K562 (cell line): ENCODE data around the gene TOMM40L. TPM values are rescaled to one million over a fixed set of nuclear protein-coding genes. Genes with fewer than 3 reads are reported as not detected.

Experiments used
- CBX5 ChIP-seq: IDR thresholded peaks from 2 replicates; pipeline ENCODE4 v1.6.1; 2014; ENCODE audit warnings: low read depth, borderline replicate concordance
- DMBX1 ChIP-seq: fragments of 250-450 bp; sonication (Bioruptor Pico); IDR thresholded peaks from 2 replicates; pipeline ENCODE4 v1.8.0; 2022; ENCODE audit warnings: inconsistent platforms, mild to moderate bottlenecking, moderate library complexity, borderline replicate concordance
- E4F1 ChIP-seq: fragments of 250-450 bp; sonication (Bioruptor Pico); IDR thresholded peaks from 2 replicates; pipeline ENCODE4 v1.5.0; 2021; ENCODE audit warnings: mild to moderate bottlenecking, borderline replicate concordance
- IRF1 ChIP-seq: sonication (generic); formaldehyde crosslinking; IDR thresholded peaks from 2 replicates; pipeline ENCODE4 v1.8.0; 2022; ENCODE audit warnings: missing genetic modification reagents, mild to moderate bottlenecking, borderline replicate concordance
- KDM4B ChIP-seq, 2 experiments: fragments of 450-650 bp in 1 of 2; sonication (generic) in 1 of 2; IDR thresholded peaks; 2 replicates each; pipeline ENCODE4 v1.6.1; 2016 to 2017; ENCODE audit warnings: borderline replicate concordance in 2 of 2, antibody characterized with exemption in 1 of 2, low read depth in 1 of 2, mild to moderate bottlenecking in 1 of 2
- MLX ChIP-seq, 2 experiments: fragments of 450-650 bp in 1 of 2; sonication (generic) in 1 of 2; formaldehyde crosslinking; conservative IDR thresholded peaks; 2 replicates each; pipeline versions ENCODE4 v1.4.0 to v1.8.1; 2020 to 2022; ENCODE audit warnings: mild to moderate bottlenecking in 1 of 2, missing genetic modification reagents in 1 of 2
- NEUROD1 ChIP-seq: fragments of 150-350 bp; IDR thresholded peaks from 2 replicates; pipeline ENCODE4 v1.6.1; 2014; ENCODE audit warnings: borderline replicate concordance, low read length, low read depth; ENCODE audit not compliant: partially characterized antibody
- POLR2A ChIP-seq: fragments of 450-650 bp; conservative IDR thresholded peaks from 2 replicates; pipeline ENCODE4 v1.6.1; 2016
- POLR3G ChIP-seq: IDR thresholded peaks from 2 replicates; pipeline ENCODE4 v1.6.1; 2011; ENCODE audit not compliant: insufficient read length, insufficient replicate concordance; ENCODE audit errors: extremely low read depth
- PREB ChIP-seq: sonication (generic); formaldehyde crosslinking; IDR thresholded peaks from 2 replicates; pipeline ENCODE4 v1.8.1; 2023; ENCODE audit warnings: mild to moderate bottlenecking, missing genetic modification reagents
- RBBP5 ChIP-seq: fragments of 200-600 bp; sonication (generic); IDR thresholded peaks from 2 replicates; pipeline ENCODE4 v1.6.1; 2012; ENCODE audit warnings: borderline replicate concordance, mild to moderate bottlenecking, low read length, control low read depth, inconsistent platforms; ENCODE audit not compliant: insufficient read depth, poor library complexity, severe bottlenecking
- RBM15 ChIP-seq: fragments of 200-400 bp; formaldehyde crosslinking; IDR thresholded peaks from 2 replicates; pipeline ENCODE4 v1.6.1; 2018; ENCODE audit warnings: mild to moderate bottlenecking, low read length, moderate library complexity; ENCODE audit not compliant: insufficient read depth
- SOX6 ChIP-seq: fragments of 450-650 bp; IDR thresholded peaks from 2 replicates; pipeline ENCODE4 v1.6.1; 2014; ENCODE audit warnings: mild to moderate bottlenecking
- SPI1 ChIP-seq: IDR thresholded peaks from 2 replicates; pipeline ENCODE4 v1.6.1; 2011; ENCODE audit warnings: low read depth, low read length, control low read depth, borderline replicate concordance
- TAF15 ChIP-seq: fragments of 200-400 bp; formaldehyde crosslinking; IDR thresholded peaks from 2 replicates; pipeline ENCODE4 v1.6.1; 2017; ENCODE audit warnings: mild to moderate bottlenecking, low read depth, low read length, moderate library complexity
- XRCC3 ChIP-seq: fragments of 450-650 bp; IDR thresholded peaks from 2 replicates; pipeline ENCODE4 v1.6.1; 2017; ENCODE audit warnings: mild to moderate bottlenecking, moderate library complexity
- ZC3H4 ChIP-seq: sonication (generic); formaldehyde crosslinking; IDR thresholded peaks from 2 replicates; pipeline ENCODE4 v1.9.0; 2021; ENCODE audit warnings: missing genetic modification reagents, borderline replicate concordance
- ZNF592 ChIP-seq: fragments of 450-650 bp; IDR thresholded peaks from 2 replicates; pipeline ENCODE4 v1.6.1; 2017; ENCODE audit warnings: antibody characterized with exemption, mild to moderate bottlenecking
- polyA plus RNA-seq, 8 experiments: library from polyadenylated mRNA; depleted of rRNA in 4 of 8; stranded (reverse) in 5 of 8; unstranded in 3 of 8; fragments of >200 nt; fragmentation: Nextera tagmentation in 2 of 8; fragmentation: Illumina TruSeq in 1 of 8; extraction: Ambion mirVana in 2 of 8; extraction: Trizol in 1 of 8; gene quantifications; 2 replicates each; pipeline versions ENCODE4 v1.2.1 to v1.2.3, GENCODE V29; 2011 to 2014; ENCODE audit warnings: inconsistent platforms in 1 of 8, missing spikeins in 1 of 8
- total RNA-seq, 7 experiments: library from RNA; depleted of rRNA in 6 of 7; stranded (reverse); fragments of >200 nt in 6 of 7; fragmentation: Illumina TruSeq in 2 of 7; extraction: Trizol in 2 of 7; gene quantifications; 2 replicates each; pipeline versions ENCODE4 v1.2.1 to v1.2.3, GENCODE V29; 2011 to 2021; ENCODE audit warnings: low replicate concordance in 1 of 7

TOMM40L gene
- total and polyA plus RNA-seq, 9 of the 15 experiments (the other 6 are each of a cell fraction or from before 2014, with no cell fraction given): 9.6 to 33.6 (median 25.2) TPM

- TF ChIP-seq PREB (CRISPR knock-in tag) (no peak), NEUROD1 (peak; percentile 22), POLR2A (no peak), DMBX1 (no peak), KDM4B (IDR thresholded peaks at IDR 0.05; ENCODE audit: borderline replicate concordance in 2 of 2, low read depth in 1 of 2) (no peak), MLX (CRISPR knock-in tag; conservative IDR thresholded peaks at IDR 0.05) (no peak), SOX6 (no peak), ZC3H4 (CRISPR knock-in tag) (no peak), ZNF592 (peak; percentile 37; the same call in 1 of the 2 replicates), CBX5 (no peak), SPI1 (peak; percentile 100), TAF15 (no peak), RBBP5 (no peak), RBM15 (no peak), IRF1 (CRISPR knock-in tag) (no peak), XRCC3 (no peak), E4F1 (CRISPR knock-in tag) (no peak), POLR3G (no peak)
Observed at GRCh38 chr1:161227196-161227871, 1.5 kb downstream of the TOMM40L start (continued).
